HepG2 (cell line): ENCODE data around the gene S1PR5. TPM values are rescaled to one million over a fixed set of nuclear protein-coding genes. Genes with fewer than 3 reads are reported as not detected.

Experiments used
- AGO2 ChIP-seq: fragments of 200-400 bp; formaldehyde crosslinking; optimal IDR thresholded peaks from 2 replicates; pipeline ENCODE3; 2017; ENCODE audit warnings: mild to moderate bottlenecking, low read depth, low read length, moderate library complexity
- CTCF ChIP-seq: sonication (generic); formaldehyde crosslinking; IDR thresholded peaks from 2 replicates; pipeline ENCODE4 v1.5.0; 2020; ENCODE audit warnings: mild to moderate bottlenecking, missing genetic modification reagents, moderate library complexity
- DNMT1 ChIP-seq: sonication (generic); formaldehyde crosslinking; IDR thresholded peaks from 2 replicates; pipeline ENCODE4 v1.5.1; 2020; ENCODE audit warnings: mild to moderate bottlenecking, missing genetic modification reagents
- E2F1 ChIP-seq: sonication (generic); formaldehyde crosslinking; IDR thresholded peaks from 2 replicates; pipeline ENCODE4 v1.5.0; 2020; ENCODE audit warnings: missing genetic modification reagents
- HDAC1 ChIP-seq: sonication (generic); formaldehyde crosslinking; IDR thresholded peaks from 2 replicates; pipeline ENCODE4 v1.5.1; 2020; ENCODE audit warnings: mild to moderate bottlenecking, missing genetic modification reagents
- HOXA3 ChIP-seq: sonication (generic); formaldehyde crosslinking; IDR thresholded peaks from 2 replicates; pipeline ENCODE4 v1.5.0; 2020; ENCODE audit warnings: missing genetic modification reagents
- NFKB2 ChIP-seq: sonication (generic); formaldehyde crosslinking; IDR thresholded peaks from 2 replicates; pipeline ENCODE4 v1.4.0; 2020; ENCODE audit warnings: missing genetic modification reagents, borderline replicate concordance
- NFYB ChIP-seq: sonication (generic); formaldehyde crosslinking; IDR thresholded peaks from 2 replicates; pipeline ENCODE4 v1.4.0; 2020; ENCODE audit warnings: missing genetic modification reagents
- PATZ1 ChIP-seq: sonication (generic); formaldehyde crosslinking; IDR thresholded peaks from 2 replicates; pipeline ENCODE4 v1.4.0; 2020; ENCODE audit warnings: missing genetic modification reagents
- POLR2A ChIP-seq, 2 experiments: IDR thresholded peaks; 2 replicates each; pipeline ENCODE4 v1.6.1; 2011; ENCODE audit warnings: low read depth in 2 of 2, low read length in 2 of 2, mild to moderate bottlenecking in 1 of 2, moderate library complexity in 1 of 2; ENCODE audit not compliant: insufficient read depth in 1 of 2
- SP2 ChIP-seq: sonication (generic); formaldehyde crosslinking; IDR thresholded peaks from 2 replicates; pipeline ENCODE4 v1.5.1; 2020; ENCODE audit warnings: mild to moderate bottlenecking, missing genetic modification reagents
- TFDP1 ChIP-seq: IDR thresholded peaks from 2 replicates; pipeline ENCODE4 v1.6.1; 2016; ENCODE audit warnings: missing compliant biosample characterization, missing genetic modification reagents, borderline replicate concordance
- ZBTB33 ChIP-seq: sonication (generic); formaldehyde crosslinking; IDR thresholded peaks from 2 replicates; pipeline ENCODE4 v1.4.0; 2020; ENCODE audit warnings: missing genetic modification reagents
- ZNF687 ChIP-seq: sonication (generic); formaldehyde crosslinking; IDR thresholded peaks from 2 replicates; pipeline ENCODE4 v1.5.1; 2020; ENCODE audit warnings: mild to moderate bottlenecking, missing genetic modification reagents, moderate library complexity
- ZSCAN22 ChIP-seq: sonication (generic); formaldehyde crosslinking; IDR thresholded peaks from 2 replicates; pipeline ENCODE4 v1.4.0; 2020; ENCODE audit warnings: mild to moderate bottlenecking, missing genetic modification reagents
- polyA plus RNA-seq, 8 experiments: library from polyadenylated mRNA; depleted of rRNA in 3 of 8; stranded (reverse) in 7 of 8; unstranded in 1 of 8; fragments of >200 nt; fragmentation: Illumina TruSeq in 4 of 8; extraction: Trizol in 4 of 8; gene quantifications; 2 replicates each; pipeline versions ENCODE4 v1.2.1 to v1.2.3, GENCODE V29; 2011 to 2016; ENCODE audit warnings: low read depth in 4 of 8, missing spikeins in 1 of 8, mixed read lengths in 1 of 8; ENCODE audit not compliant: insufficient read depth in 1 of 8
- total RNA-seq, 5 experiments: library from RNA; depleted of rRNA; stranded (reverse); fragments of >200 nt; fragmentation: Illumina TruSeq; extraction: Trizol; gene quantifications; 2 replicates each; pipeline ENCODE4 v1.2.3, GENCODE V29; 2016; ENCODE audit warnings: low read depth in 1 of 5

Gene S1PR5
- total and polyA plus RNA-seq, 2 of the 13 experiments (the other 11 are each of a cell fraction or from before 2014, with no cell fraction given): 0.04 TPM; not detected in 1

GRCh38 chr19:10478903-10479384 is 38.3 kb downstream of the S1PR5 start (continued):
- TF ChIP-seq ZBTB33 (CRISPR knock-in tag) (peak; percentile 62), HOXA3 (CRISPR knock-in tag) (peak; percentile 17; the same call in 1 of the 2 replicates), ZNF687 (peak; percentile 55), E2F1 (CRISPR knock-in tag) (0 out of 2 replicates have a peak, but pooled peaks have one; percentile 34), POLR2A (IDR thresholded peaks at IDR 0.05; ENCODE audit: insufficient read depth in 1 of 2, low read depth in 2 of 2, low read length in 2 of 2) (no peak), PATZ1 (peak; percentile 48; the same call in 1 of the 2 replicates), SP2 (CRISPR knock-in tag) (peak; percentile 42), TFDP1 (CRISPR knock-in tag) (peak; percentile 51; the same call in 1 of the 2 replicates), NFYB (CRISPR knock-in tag) (peak; percentile 65), CTCF (peak; percentile 31), HDAC1 (no peak), ZSCAN22 (no peak), AGO2 (peak; percentile 38), DNMT1 (CRISPR knock-in tag) (no peak), NFKB2 (peak; percentile 54; the same call in 1 of the 2 replicates)
- TF ChIP-seq, all 625 proteins: peak for 15
